ENCODE measurements around the gene SDE2. TPM values are rescaled to one million over a fixed set of nuclear protein-coding genes. Genes with fewer than 3 reads are reported as not detected.

SDE2 gene
- total and polyA plus RNA-seq, 2 donors (not counting 1 experiment from before 2014, with no cell fraction given), result 10.0 to 26.0 TPM

DNA sequence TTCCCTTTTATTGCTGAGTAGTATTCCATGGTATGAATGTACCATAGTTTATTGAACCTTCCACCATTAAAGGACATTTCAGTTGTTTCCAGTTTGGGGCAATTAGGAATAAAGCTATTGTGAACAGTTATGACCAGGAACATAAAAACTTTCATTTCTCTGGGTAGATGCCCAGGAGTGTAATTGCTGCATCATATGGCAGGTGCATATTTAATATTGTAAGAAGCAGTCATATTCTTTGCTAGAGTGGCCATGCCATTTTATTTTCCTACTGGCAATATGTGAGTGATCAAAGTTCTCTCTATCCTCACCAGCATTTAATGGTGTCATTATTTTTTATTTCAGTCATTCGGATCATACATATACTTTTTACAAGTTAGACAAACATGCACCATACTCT, 39.5 kb upstream of the SDE2 start:
- ATAC-seq (ENCODE audit: low read depth), result no peak
- no peaks in the 10 kb centered on the region for H3K9me3 Mint-ChIP-seq (ENCODE audit: insufficient read depth)
- H3K36me3 ChIP-seq (replicated peaks in 1 of 2; ENCODE audit: control extremely low read depth in 1 of 2, control insufficient read depth in 1 of 2, extremely low read depth in 1 of 2, insufficient read depth in 2 of 2, low read length in 1 of 2), result no peaks in the 10 kb centered on the region

GRCh38 chr1:226035915-226036314, 36.8 kb upstream of the SDE2 start:
- no peaks in the 10 kb centered on the region for H3K27me3 Mint-ChIP-seq
- no peak overlapping the region for H3K4me3 ChIP-seq (ENCODE audit: control extremely low read depth in 1 of 5, extremely low read depth in 1 of 5, insufficient read depth in 1 of 5, low read depth in 2 of 5, low read length in 4 of 5)
- no peak overlapping the region for H3K9ac ChIP-seq (ENCODE audit: low read length)
- H3K36me3 ChIP-seq (replicated peaks in 1 of 2; ENCODE audit: control extremely low read depth in 1 of 2, control insufficient read depth in 1 of 2, extremely low read depth in 1 of 2, insufficient read depth in 2 of 2, low read length in 1 of 2), result no peaks in the 10 kb centered on the region
- DNase-seq (no peak), ATAC-seq (ENCODE audit: low read depth) (no peak)
- H2AFZ ChIP-seq (ENCODE audit: insufficient read depth, low read depth, low read length, poor library complexity, severe bottlenecking), result no peak overlapping the region
- ChIA-PET CTCF (no interaction called here), POLR2A (interaction anchor here (0.7 kb wide), 1 partner anchor 30 kb away, joined by 9 read pairs; no protein-coding TSS in a partner anchor)
- H3K79me2 ChIP-seq (ENCODE audit: control insufficient read depth, insufficient read depth, low read length), result no peaks in the 10 kb centered on the region
- H3K27ac ChIP-seq (ENCODE audit: low read length in 2 of 2), result no peak overlapping the region
- no peaks in the 10 kb centered on the region for H3K27me3 ChIP-seq (replicated peaks in 1 of 4; ENCODE audit: control extremely low read depth in 1 of 4, control insufficient read depth in 3 of 4, insufficient read depth in 4 of 4, low read length in 3 of 4)
- intact Hi-C loops (cut with micrococcal nuclease), result no loop called here
- no peaks in the 10 kb centered on the region for H3K9me3 ChIP-seq (ENCODE audit: control extremely low read depth in 1 of 3, control insufficient read depth in 2 of 3, insufficient read depth in 1 of 3, low read length in 2 of 3)
- H3K4me1 Mint-ChIP-seq, result peaks cover 16% of the 10 kb centered on the region
- no peaks in the 10 kb centered on the region for H3K9me3 Mint-ChIP-seq (ENCODE audit: insufficient read depth)
- H3K4me3 Mint-ChIP-seq, result no peak overlapping the region
- 100% methylated on average over 3 of the region's 5 CpGs for WGBS (ENCODE audit: insufficient coverage)
- no peak for TF ChIP-seq EZH2 (IDR thresholded peaks at IDR 0.05; ENCODE audit: borderline replicate concordance, insufficient read depth, low read depth, low read length, poor library complexity, severe bottlenecking)
- TF ChIP-seq, protein P1, sequence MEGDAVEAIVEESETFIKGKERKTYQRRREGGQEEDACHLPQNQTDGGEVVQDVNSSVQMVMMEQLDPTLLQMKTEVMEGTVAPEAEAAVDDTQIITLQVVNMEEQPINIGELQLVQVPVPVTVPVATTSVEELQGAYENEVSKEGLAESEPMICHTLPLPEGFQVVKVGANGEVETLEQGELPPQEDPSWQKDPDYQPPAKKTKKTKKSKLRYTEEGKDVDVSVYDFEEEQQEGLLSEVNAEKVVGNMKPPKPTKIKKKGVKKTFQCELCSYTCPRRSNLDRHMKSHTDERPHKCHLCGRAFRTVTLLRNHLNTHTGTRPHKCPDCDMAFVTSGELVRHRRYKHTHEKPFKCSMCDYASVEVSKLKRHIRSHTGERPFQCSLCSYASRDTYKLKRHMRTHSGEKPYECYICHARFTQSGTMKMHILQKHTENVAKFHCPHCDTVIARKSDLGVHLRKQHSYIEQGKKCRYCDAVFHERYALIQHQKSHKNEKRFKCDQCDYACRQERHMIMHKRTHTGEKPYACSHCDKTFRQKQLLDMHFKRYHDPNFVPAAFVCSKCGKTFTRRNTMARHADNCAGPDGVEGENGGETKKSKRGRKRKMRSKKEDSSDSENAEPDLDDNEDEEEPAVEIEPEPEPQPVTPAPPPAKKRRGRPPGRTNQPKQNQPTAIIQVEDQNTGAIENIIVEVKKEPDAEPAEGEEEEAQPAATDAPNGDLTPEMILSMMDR (IDR thresholded peaks at IDR 0.05), result no peak
- H3K4me1 ChIP-seq (ENCODE audit: control insufficient read depth in 2 of 2, insufficient read depth in 2 of 2, low read length in 2 of 2), result peaks cover 10 to 18% of the 10 kb centered on the region in 2 donors
- no peak overlapping the region for H3K4me2 ChIP-seq (replicated peaks; ENCODE audit: low read depth, low read length, poor library complexity, severe bottlenecking)
- H3K27ac Mint-ChIP-seq, result no peak overlapping the region
- no peaks in the 10 kb centered on the region for H4K20me1 ChIP-seq (ENCODE audit: control insufficient read depth, insufficient read depth, low read length, poor library complexity, severe bottlenecking)

More for the DNA sequence above, 39.5 kb upstream of the SDE2 start:
- TF ChIP-seq EZH2 (IDR thresholded peaks at IDR 0.05; ENCODE audit: borderline replicate concordance, insufficient read depth, low read depth, low read length, poor library complexity, severe bottlenecking), result no peak
- TF ChIP-seq, protein P1 (IDR thresholded peaks at IDR 0.05), result no peak
- Mint-ChIP-seq H3K27ac (no peak overlapping the region), H3K4me3 (no peak overlapping the region), H3K4me1 (peaks cover 4% of the 10 kb centered on the region), H3K27me3 (no peaks in the 10 kb centered on the region)
- no peaks in the 10 kb centered on the region for H4K20me1 ChIP-seq (ENCODE audit: control insufficient read depth, insufficient read depth, low read length, poor library complexity, severe bottlenecking)
- no peak overlapping the region for H3K27ac ChIP-seq (ENCODE audit: low read length in 2 of 2)
- no peaks in the 10 kb centered on the region for H3K27me3 ChIP-seq (replicated peaks in 1 of 4; ENCODE audit: control extremely low read depth in 1 of 4, control insufficient read depth in 3 of 4, insufficient read depth in 4 of 4, low read length in 3 of 4)
- H3K4me2 ChIP-seq (replicated peaks; ENCODE audit: low read depth, low read length, poor library complexity, severe bottlenecking), result no peak overlapping the region
- H3K79me2 ChIP-seq (ENCODE audit: control insufficient read depth, insufficient read depth, low read length), result no peaks in the 10 kb centered on the region
- no peak for DNase-seq
- H3K4me3 ChIP-seq (ENCODE audit: control extremely low read depth in 1 of 5, extremely low read depth in 1 of 5, insufficient read depth in 1 of 5, low read depth in 2 of 5, low read length in 4 of 5), result no peak overlapping the region
- no peak overlapping the region for H3K9ac ChIP-seq (ENCODE audit: low read length)
- ChIA-PET POLR2A (interaction anchor here (0.6 to 1.1 kb wide), 2 partner anchors 10 to 45 kb away, joined by 3 to 14 read pairs; no protein-coding TSS in a partner anchor), CTCF (no interaction called here)
- peaks cover 7 to 15% of the 10 kb centered on the region in 2 donors for H3K4me1 ChIP-seq (ENCODE audit: control insufficient read depth in 2 of 2, insufficient read depth in 2 of 2, low read length in 2 of 2)
- H3K9me3 ChIP-seq (ENCODE audit: control extremely low read depth in 1 of 3, control insufficient read depth in 2 of 3, insufficient read depth in 1 of 3, low read length in 2 of 3), result no peaks in the 10 kb centered on the region
- WGBS (ENCODE audit: insufficient coverage), result no CpG with 5 or more reads among the region's 1 CpG
- intact Hi-C loops (cut with micrococcal nuclease), result no loop called here
- no peak overlapping the region for H2AFZ ChIP-seq (ENCODE audit: insufficient read depth, low read depth, low read length, poor library complexity, severe bottlenecking)

Measured in B cell (primary cell).